HG02885 (cell line): ENCODE measurements around the gene PIGX.
"Not testable (repeated sequence)": the region's sequence is repeated elsewhere in the genome, so short reads cannot be mapped to it uniquely, and the experiment has no call there.

ENCODE experiments used
- ATAC-seq: cut with Tn5 transposase; IDR thresholded peaks from one replicate; pipeline ENCODE4 v1.9.1; 2021; ENCODE audit warnings: mild to moderate bottlenecking; ENCODE audit not compliant: unreplicated experiment, poor library complexity

PIGX gene

GRCh38 chr3:196699749-196700148 is 12.4 kb upstream of the PIGX start:
- ATAC-seq = no peak

GRCh38 chr3:196700801-196701200 is 11.4 kb upstream of the PIGX start:
- no peak for ATAC-seq

GRCh38 chr3:196706327-196706726 is 5.8 kb upstream of the PIGX start:
- ATAC-seq = no peak

GRCh38 chr3:196706731-196707130 is 5.4 kb upstream of the PIGX start:
- no peak for ATAC-seq

- no peak for ATAC-seq
These were observed 4.6 kb upstream of the PIGX start for GRCh38 chr3:196707566-196707965.

- ATAC-seq = no peak
These were observed 3.7 kb upstream of the PIGX start for GRCh38 chr3:196708467-196708866.

- ATAC-seq = peak; percentile 61
These were observed 587 bp downstream of the PIGX start for GRCh38 chr3:196712514-196713413.

GRCh38 chr3:196717162-196717561 is 5.0 kb downstream of the PIGX start:
- not testable (repeated sequence) for ATAC-seq

- no peak for ATAC-seq
These were observed 8.9 kb downstream of the PIGX start for GRCh38 chr3:196721097-196721496.

GRCh38 chr3:196726788-196727675 is 14.9 kb downstream of the PIGX start:
- no peak for ATAC-seq

GRCh38 chr3:196735751-196736150 is 23.6 kb downstream of the PIGX start:
- ATAC-seq = no peak

GRCh38 chr3:196736670-196737374 is 24.6 kb downstream of the PIGX start:
- ATAC-seq = no peak

- ATAC-seq = no peak
These were observed 25.5 kb downstream of the PIGX start for GRCh38 chr3:196737655-196738054.

- peak; percentile 91 for ATAC-seq
These were observed 27.7 kb downstream of the PIGX start, which contains the start of gene PAK2 for GRCh38 chr3:196739671-196740480. Gene PAK2 (plus strand): TSS chr3:196739857. CDS start chr3:196782647, 42,790 bp downstream.

- peak; percentile 1 for ATAC-seq
These were observed 28.5 kb downstream of the PIGX start for GRCh38 chr3:196740481-196741248.

- no peak for ATAC-seq
These were observed 29.2 kb downstream of the PIGX start for GRCh38 chr3:196741249-196741889.

GRCh38 chr3:196743569-196743968 is 31.4 kb downstream of the PIGX start:
- not testable (repeated sequence) for ATAC-seq

GRCh38 chr3:196749125-196749524 is 36.9 kb downstream of the PIGX start:
- peak; percentile 51 for ATAC-seq
